HG03159 (cell line): ENCODE data around the gene MYNN.

Experiments used
- ATAC-seq: cut with Tn5 transposase; IDR thresholded peaks from one replicate; pipeline ENCODE4 v1.9.1; 2021; ENCODE audit warnings: mild to moderate bottlenecking, moderate library complexity; ENCODE audit not compliant: unreplicated experiment

MYNN gene

GRCh38 chr3:169825316-169825715, 52.1 kb downstream of the MYNN start:
- no peak for ATAC-seq

GRCh38 chr3:169827712-169828111, 54.5 kb downstream of the MYNN start:
- ATAC-seq: no peak

DNA sequence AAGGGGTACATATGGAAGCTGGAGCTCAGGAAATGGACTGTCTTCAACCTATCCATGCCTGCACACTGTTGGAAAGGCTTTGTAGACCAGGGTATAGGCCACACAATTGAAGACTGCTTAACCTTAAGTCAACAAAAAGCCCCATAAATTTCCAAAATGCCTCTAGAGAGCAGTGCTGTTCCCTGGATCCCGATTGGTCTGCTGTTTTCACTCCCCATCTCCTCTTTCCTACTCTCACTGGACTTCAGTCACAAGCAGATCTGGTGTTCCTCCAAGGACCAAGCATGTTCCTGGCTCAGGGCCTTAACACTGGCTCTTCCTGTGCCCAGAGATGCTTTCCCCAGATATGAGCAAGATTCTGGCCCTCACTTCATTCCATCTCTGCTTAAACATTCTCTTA, 62.3 kb downstream of the MYNN start:
- ATAC-seq: no peak

- peak; percentile 92 for ATAC-seq
Observed at GRCh38 chr3:169836078-169836941, 63.1 kb downstream of the MYNN start.

DNA sequence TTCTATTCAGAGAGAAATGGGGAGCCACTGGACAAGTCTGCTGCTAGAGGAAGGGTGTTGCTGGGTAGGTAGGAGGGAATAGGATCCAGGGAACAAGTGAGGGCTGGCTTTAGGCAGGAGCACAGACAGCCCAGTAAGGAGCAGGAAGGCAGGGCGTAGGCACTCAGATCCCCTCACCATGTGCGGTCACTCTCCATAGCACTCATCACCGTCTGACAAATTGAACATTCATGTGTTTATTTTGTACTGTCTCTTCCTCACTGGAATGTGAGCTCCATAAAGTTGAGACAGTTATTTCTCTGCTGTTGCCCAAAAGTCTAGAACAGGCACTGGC, 63.7 kb downstream of the MYNN start:
- ATAC-seq: no peak

DNA sequence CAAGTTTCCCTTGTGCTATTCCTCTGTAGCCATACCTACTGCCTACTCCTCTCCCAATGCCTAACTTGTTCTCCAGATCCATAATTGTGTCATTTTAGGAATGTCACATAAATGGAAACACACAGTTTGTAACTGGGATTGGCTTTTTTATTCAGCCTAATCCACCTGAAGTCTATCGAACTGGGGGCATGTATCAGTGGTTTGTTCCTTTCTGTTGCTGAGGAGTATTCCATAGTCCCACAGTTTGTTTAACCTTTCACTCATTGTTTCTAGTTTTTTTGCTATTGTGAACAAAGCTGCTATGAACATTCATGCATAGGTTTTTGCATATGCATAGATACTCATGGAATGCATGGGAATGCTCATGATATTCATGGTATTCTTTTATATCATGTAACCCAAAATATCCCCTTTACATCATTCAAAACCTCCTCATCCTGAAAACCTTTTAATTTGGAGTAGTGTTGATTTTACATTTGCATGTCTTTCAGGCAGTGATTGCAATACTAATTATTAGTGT, 65.4 kb downstream of the MYNN start:
- no peak for ATAC-seq
